ENCODE measurements around the gene CERT1. TPM values are rescaled to one million over a fixed set of nuclear protein-coding genes. Genes with fewer than 3 reads are reported as not detected.
"Not testable (repeated sequence)": the region's sequence is repeated elsewhere in the genome, so short reads cannot be mapped to it uniquely, and the experiment has no call there.

CERT1 gene
- 44.6 TPM for total RNA-seq

DNA sequence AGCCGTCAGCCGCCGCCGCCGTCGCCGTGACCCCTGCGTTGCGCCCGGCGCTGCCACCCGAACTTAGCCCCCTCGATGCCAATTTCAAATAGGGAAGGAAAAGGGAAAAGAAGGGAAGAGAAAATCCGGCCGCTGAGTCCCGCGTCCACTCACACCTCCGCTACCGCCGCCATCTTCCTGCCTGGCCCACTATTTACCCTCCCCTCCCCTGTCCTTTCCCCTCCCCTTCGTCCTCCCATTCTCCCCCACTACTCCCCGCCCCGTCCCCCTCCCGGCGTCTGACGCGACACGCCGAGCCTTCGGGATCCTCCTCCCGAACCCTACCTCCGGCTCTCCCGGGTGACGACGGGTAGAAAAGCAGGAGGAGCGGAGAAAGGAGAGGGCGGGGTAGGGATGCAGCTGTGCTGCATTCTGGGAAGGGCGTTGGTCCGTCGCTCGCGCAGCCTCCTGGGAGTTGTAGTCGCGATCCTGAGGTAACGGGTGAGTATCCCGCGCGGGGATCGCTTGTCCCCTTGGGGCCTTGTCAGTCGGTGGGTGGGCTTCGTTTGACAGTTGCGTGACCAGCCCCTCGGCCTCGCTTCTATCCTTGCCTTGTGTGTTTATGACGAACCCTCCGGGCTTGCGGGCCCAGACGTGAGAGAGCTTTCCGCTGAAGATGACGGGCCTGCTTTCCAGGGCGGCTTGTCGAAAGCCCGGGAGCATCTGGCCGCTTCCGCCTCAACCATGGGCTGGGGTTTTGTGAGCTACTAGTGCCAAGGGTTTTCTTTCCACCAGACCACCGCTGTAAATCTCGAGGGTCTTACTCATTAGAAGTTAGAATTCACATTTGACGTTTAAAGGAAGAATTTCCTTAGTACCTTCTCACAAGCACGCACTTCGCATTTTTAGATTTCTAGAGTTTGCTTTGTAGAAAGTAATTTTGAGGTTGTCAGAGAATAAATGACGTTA is at the start of gene CERT1, which contains the start of gene POLK:
Gene CERT1 (minus strand): TSS at position 195 of the 948 bp plus-strand sequence. CDS start 422 bp downstream, outside the sequence.
Gene POLK (plus strand): TSS at position 457 of the 948 bp plus-strand sequence.
- intact Hi-C loops (cut with DNase I), result no loop called here

GRCh38 chr5:75560655-75561054 is 49.2 kb upstream of the CERT1 start:
- DNase-seq (ENCODE audit: low spot score); ATAC-seq; intact Hi-C loops (cut with DNase I): not testable (repeated sequence)

More for the DNA sequence above, at the start of gene CERT1, which contains the start of gene POLK:
- DNase-seq (ENCODE audit: low spot score) (peak; percentile 98), ATAC-seq (peak; percentile 99)

DNA sequence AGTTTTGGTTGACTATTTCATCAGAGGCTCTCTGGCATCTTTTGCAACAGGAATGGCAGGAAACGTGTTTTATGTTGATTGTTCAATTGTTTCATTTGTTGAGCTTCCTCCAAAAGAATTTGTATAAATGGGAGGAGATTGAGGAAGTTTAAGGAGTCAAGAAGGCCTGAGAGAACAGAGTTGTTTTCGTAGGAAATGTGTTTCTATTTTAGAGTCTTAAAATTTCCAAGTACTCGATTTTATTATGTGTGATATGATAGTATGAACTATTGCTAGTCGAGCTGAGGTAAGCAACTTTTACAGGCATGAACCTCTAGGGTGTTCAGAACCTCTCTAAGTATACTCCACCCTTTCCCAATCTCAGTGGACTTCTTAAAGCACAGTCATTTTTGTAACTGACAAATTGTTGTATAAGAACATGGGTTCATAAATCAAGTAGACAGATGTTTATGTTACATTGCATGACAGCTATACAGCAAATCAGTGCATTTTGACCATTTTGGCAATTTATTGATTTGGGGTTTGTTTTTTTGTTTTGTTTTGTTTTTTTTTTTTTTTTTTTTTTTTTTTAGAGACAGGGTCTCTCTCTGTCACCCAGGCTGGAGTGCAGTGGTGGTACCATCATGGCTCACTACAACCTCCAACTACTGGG is 47.7 kb upstream of the CERT1 start:
- intact Hi-C loops (cut with DNase I), result no loop called here
- ATAC-seq (peak; percentile 57), DNase-seq (ENCODE audit: low spot score) (no peak)

DNA sequence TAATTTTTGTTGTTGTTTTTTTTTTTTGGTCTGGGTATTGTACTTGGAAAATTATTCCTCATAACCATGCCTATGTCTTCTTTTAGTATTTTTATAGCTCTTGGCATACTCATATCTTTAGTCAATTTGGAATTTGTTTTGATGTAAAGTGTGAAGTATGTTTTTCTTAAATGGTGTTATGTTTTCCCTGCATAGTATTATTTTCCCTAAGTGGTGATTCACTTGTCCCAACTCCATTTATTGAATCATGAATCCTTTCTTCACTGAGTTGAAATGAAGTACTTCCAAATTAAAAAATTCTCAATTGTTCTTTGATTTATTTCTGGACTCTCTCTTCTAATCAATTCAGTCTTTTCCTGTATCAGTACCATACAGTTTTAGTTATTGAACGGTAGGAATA is 46.8 kb upstream of the CERT1 start:
- DNase-seq (ENCODE audit: low spot score), result no peak
- no peak for ATAC-seq
- intact Hi-C loops (cut with DNase I), result no loop called here

DNA sequence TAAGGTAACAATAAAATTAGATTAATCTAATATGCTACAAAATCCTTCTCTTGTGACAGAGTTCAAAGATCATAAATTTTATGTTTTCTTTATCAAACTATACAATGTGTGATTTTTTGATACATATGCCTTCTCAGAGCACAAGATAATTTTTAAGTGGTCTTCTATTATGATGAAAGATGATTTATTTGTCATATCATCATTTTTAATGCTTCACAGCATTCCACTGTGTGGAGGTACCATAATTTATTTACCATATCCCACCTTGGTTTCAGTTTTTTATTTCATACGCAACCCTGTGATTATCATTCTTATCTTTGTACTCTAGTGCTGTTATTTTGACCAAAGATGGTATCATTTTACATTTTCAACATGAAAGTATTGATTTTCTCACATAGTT is 41.9 kb upstream of the CERT1 start:
- ATAC-seq, result no peak
- intact Hi-C loops (cut with DNase I), result no loop called here
- DNase-seq (ENCODE audit: low spot score), result no peak

- DNase-seq (ENCODE audit: low spot score) (no peak), ATAC-seq (no peak)
- intact Hi-C loops (cut with DNase I), result no loop called here
Measured at GRCh38 chr5:75552764-75553163, 41.3 kb upstream of the CERT1 start.

GRCh38 chr5:75551471-75551870 is 40.0 kb upstream of the CERT1 start:
- intact Hi-C loops (cut with DNase I), result no loop called here
- no peak for DNase-seq (ENCODE audit: low spot score)
- no peak for ATAC-seq

- DNase-seq (ENCODE audit: low spot score), result no peak
- intact Hi-C loops (cut with DNase I), result no loop called here
- ATAC-seq, result no peak
Measured at GRCh38 chr5:75550597-75550996, 39.2 kb upstream of the CERT1 start.

DNA sequence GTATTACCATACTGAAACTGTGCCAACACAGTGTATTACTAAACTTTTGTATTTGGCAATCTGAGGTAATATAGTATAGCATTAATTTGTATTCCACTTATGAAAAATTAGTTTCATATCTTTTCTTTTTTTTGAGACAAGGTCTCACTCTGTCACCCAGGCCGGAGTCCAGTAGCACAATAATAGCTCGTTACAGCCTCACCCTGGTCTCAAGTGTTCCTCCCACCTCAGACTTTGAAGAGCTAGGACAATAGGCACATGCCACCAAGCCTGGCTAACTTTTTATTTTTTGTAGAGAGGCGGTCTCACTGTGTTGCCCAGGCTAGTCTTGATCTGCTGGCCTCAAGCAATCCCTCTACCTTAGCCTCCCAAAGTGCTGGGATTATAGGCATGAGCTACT is 36.4 kb upstream of the CERT1 start:
- ATAC-seq (no peak), DNase-seq (ENCODE audit: low spot score) (no peak)
- intact Hi-C loops (cut with DNase I), result no loop called here

GRCh38 chr5:75546830-75547229 is 35.4 kb upstream of the CERT1 start:
- ATAC-seq (no peak), DNase-seq (ENCODE audit: low spot score) (no peak)
- intact Hi-C loops (cut with DNase I), result no loop called here

GRCh38 chr5:75545131-75545530 is 33.7 kb upstream of the CERT1 start:
- DNase-seq (ENCODE audit: low spot score), result no peak
- no peak for ATAC-seq
- intact Hi-C loops (cut with DNase I), result no loop called here

GRCh38 chr5:75538211-75538610 is 26.8 kb upstream of the CERT1 start:
- intact Hi-C loops (cut with DNase I), result no loop called here
- DNase-seq (ENCODE audit: low spot score), result no peak
- ATAC-seq, result no peak

- intact Hi-C loops (cut with DNase I), result no loop called here
- no peak for ATAC-seq
- DNase-seq (ENCODE audit: low spot score), result no peak
Measured at GRCh38 chr5:75536694-75537360, 25.4 kb upstream of the CERT1 start.

DNA sequence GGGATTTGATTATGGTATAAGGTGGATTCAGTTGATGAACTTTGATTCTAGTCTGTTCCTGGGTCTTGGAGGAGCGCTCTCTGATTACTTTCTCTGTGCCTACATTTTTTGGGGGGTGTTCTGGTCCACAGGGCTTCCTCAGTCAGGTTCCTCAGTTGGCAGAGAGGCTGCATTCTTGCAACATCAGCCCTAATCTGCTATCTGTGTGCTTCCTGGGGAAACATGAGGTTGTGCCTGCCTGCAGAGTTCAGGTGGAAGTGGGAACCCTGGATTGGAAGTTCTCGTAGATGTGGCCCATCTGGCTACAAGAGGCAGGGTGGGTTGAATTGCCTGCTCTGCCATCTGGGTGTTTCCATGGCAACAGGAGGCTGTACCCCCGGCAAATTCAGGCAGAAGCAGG is 24.7 kb upstream of the CERT1 start:
- no peak for ATAC-seq
- DNase-seq (ENCODE audit: low spot score), result no peak
- intact Hi-C loops (cut with DNase I), result no loop called here

GRCh38 chr5:75534734-75535133 is 23.3 kb upstream of the CERT1 start:
- ATAC-seq, result no peak
- no peak for DNase-seq (ENCODE audit: low spot score)
- intact Hi-C loops (cut with DNase I), result no loop called here

- DNase-seq (ENCODE audit: low spot score); ATAC-seq; intact Hi-C loops (cut with DNase I): not testable (repeated sequence)
Measured at GRCh38 chr5:75533716-75534115, 22.3 kb upstream of the CERT1 start.

DNA sequence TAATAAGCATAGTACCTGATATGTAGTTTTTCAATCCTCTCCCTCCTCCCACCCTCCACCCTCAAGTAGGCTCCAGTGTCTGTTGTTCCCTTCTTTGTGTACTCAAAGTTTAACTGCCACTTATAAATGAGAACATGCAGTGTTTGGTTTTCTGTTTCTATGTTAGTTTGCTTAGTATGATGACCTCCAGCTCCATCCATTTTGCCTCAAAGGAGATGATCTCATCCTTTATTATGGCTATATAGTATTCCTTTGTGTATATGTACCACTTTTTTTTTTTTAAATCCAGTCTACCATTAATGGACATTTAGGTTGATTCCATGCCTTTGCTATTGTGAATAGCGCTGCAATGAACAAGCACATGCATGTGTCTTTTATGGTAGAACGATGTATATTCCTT is 20.8 kb upstream of the CERT1 start:
- intact Hi-C loops (cut with DNase I), result no loop called here
- ATAC-seq, result no peak
- DNase-seq (ENCODE audit: low spot score), result no peak

GRCh38 chr5:75529185-75529584 is 17.8 kb upstream of the CERT1 start:
- ATAC-seq, result no peak
- DNase-seq (ENCODE audit: low spot score), result no peak
- intact Hi-C loops (cut with DNase I), result no loop called here

DNA sequence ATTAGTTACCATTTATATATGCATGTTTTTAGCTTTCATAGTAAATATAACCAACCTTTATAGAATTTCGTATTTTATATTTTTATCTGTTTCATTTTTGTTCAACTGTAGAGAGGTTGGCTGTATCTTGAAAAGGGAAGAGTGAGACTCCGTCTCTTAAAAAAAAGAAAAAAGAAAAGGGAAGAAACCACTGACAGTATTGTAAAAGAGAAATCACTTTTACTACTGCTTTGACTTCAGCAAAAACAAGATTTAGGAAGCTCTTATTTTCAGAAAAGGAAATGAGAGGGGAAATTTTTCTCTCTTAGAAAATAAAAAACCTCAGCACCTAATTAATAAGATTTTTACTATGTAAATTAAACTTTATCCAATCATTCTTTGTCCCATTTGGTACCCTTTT is 14.6 kb upstream of the CERT1 start:
- ATAC-seq (no peak), DNase-seq (ENCODE audit: low spot score) (no peak)
- intact Hi-C loops (cut with DNase I), result no loop called here

GRCh38 chr5:75525344-75525743 is 13.9 kb upstream of the CERT1 start:
- DNase-seq (ENCODE audit: low spot score) (no peak), ATAC-seq (no peak)
- intact Hi-C loops (cut with DNase I), result no loop called here
